PC-3 (cell line): ENCODE results near the gene TTC7B. TPM values are rescaled to one million over a fixed set of nuclear protein-coding genes. Genes with fewer than 3 reads are reported as not detected.

ENCODE experiments used
- ATAC-seq: fragments of 200-7000 bp; cut with Tn5 transposase; 2 replicates; pipeline ENCODE4 v1.9.1; 2020; ENCODE audit warnings: mild to moderate bottlenecking, moderate library complexity
- BruUV-seq: library from RNA; stranded (reverse); fragments of 400-500 nt; replicated peaks from 2 replicates; lab custom pipeline; 2021; lab: Mats Ljungman, UMichigan
- CTCF ChIA-PET: fragments of 300-600 bp; sonication (Branson Sonifier 250); formaldehyde crosslinking; loops from one replicate; lab custom pipeline; 2022; ENCODE audit warnings: antibody characterized with exemption; lab: Charles Lee
- POLR2A ChIA-PET: fragments of 300-600 bp; sonication (Branson Sonifier 250); formaldehyde crosslinking; loops from one replicate; lab custom pipeline; 2022; ENCODE audit warnings: antibody characterized with exemption; ENCODE audit not compliant: unreplicated experiment; lab: Charles Lee
- DNase-seq: peaks from one replicate; pipeline ENCODE4 v3.0.0-alpha.2; 2015
- H2AFZ ChIP-seq: fragments of 300-600 bp; sonication (generic); 2 replicates; pipeline ENCODE4 v1.6.0; 2016; ENCODE audit warnings: antibody characterized with exemption, low read length
- H3F3A ChIP-seq: fragments of 300-600 bp; sonication (generic); one replicate; pipeline ENCODE4 v1.6.0; 2017; ENCODE audit warnings: antibody characterized with exemption, low read length, control low read depth, mild to moderate bottlenecking; ENCODE audit not compliant: unreplicated experiment
- H3K27ac ChIP-seq: fragments of 300-600 bp; sonication (generic); 2 replicates; pipeline ENCODE4 v1.5.1; 2016; ENCODE audit warnings: mild to moderate bottlenecking, low read length
- H3K27me3 ChIP-seq: fragments of 300-600 bp; sonication (generic); 2 replicates; pipeline ENCODE4 v1.6.1; 2016; ENCODE audit warnings: low read length, mixed read lengths
- H3K36me3 ChIP-seq: fragments of 300-600 bp; sonication (generic); 2 replicates; pipeline ENCODE4 v1.6.1; 2016; ENCODE audit warnings: low read depth, mixed run types, low read length, mixed read lengths
- H3K4me1 ChIP-seq: fragments of 300-600 bp; sonication (generic); 2 replicates; pipeline ENCODE4 v1.5.1; 2016; ENCODE audit warnings: low read length; ENCODE audit not compliant: insufficient read depth
- H3K4me2 ChIP-seq: fragments of 300-600 bp; sonication (generic); 2 replicates; pipeline ENCODE4 v1.6.0; 2016; ENCODE audit warnings: low read length
- H3K4me3 ChIP-seq: fragments of 300-600 bp; sonication (generic); 2 replicates; pipeline ENCODE4 v1.5.1; 2016; ENCODE audit warnings: mild to moderate bottlenecking, low read length, mixed read lengths
- H3K79me2 ChIP-seq: fragments of 300-600 bp; sonication (generic); 2 replicates; pipeline ENCODE4 v1.6.1; 2017; ENCODE audit warnings: low read length, mixed read lengths
- H3K9ac ChIP-seq: fragments of 300-600 bp; sonication (generic); 2 replicates; pipeline ENCODE4 v1.6.0; 2016; ENCODE audit warnings: mild to moderate bottlenecking, low read length
- H3K9me2 ChIP-seq: fragments of 300-600 bp; sonication (generic); replicated peaks from 2 replicates; pipeline ENCODE4 v1.6.1; 2016; ENCODE audit warnings: mixed run types, low read length, mixed read lengths
- H3K9me3 ChIP-seq: fragments of 300-600 bp; sonication (generic); 2 replicates; pipeline ENCODE4 v1.6.1; 2016; ENCODE audit warnings: low read length, mixed read lengths
- H4K20me1 ChIP-seq: fragments of 300-600 bp; sonication (generic); 2 replicates; pipeline ENCODE4 v1.6.1; 2016; ENCODE audit warnings: low read length, mixed read lengths
- EZH2 ChIP-seq: fragments of 300-600 bp; sonication (generic); IDR thresholded peaks from one replicate; pipeline ENCODE4 v1.6.1; 2017; ENCODE audit warnings: antibody characterized with exemption, mild to moderate bottlenecking, low read length; ENCODE audit not compliant: unreplicated experiment
- EZH2phosphoT487 ChIP-seq: fragments of 300-600 bp; sonication (generic); IDR thresholded peaks from 2 replicates; pipeline ENCODE4 v1.6.1; 2018; ENCODE audit warnings: mild to moderate bottlenecking, antibody characterized with exemption, low read length, borderline replicate concordance
- intact Hi-C: fragments of 100-400 bp; cut with micrococcal nuclease; formaldehyde crosslinking; loops from 2 replicates; pipeline ENCODE4 v1.9.0; 2023
- total RNA-seq: library from RNA; depleted of rRNA; stranded (reverse); fragments of >200 nt; gene quantifications from 2 replicates; pipeline ENCODE4 v1.2.3, GENCODE V29; 2014
- TF ChIP-seq, protein P1 (sequence below): fragments of 300-600 bp; sonication (generic); conservative IDR thresholded peaks from 2 replicates; pipeline ENCODE4 v1.5.1; 2017; ENCODE audit warnings: antibody characterized with exemption, low read depth, mild to moderate bottlenecking, low read length

Gene TTC7B
- total RNA-seq, 1 experiment from 2014 or later: 45.6 TPM

DNA sequence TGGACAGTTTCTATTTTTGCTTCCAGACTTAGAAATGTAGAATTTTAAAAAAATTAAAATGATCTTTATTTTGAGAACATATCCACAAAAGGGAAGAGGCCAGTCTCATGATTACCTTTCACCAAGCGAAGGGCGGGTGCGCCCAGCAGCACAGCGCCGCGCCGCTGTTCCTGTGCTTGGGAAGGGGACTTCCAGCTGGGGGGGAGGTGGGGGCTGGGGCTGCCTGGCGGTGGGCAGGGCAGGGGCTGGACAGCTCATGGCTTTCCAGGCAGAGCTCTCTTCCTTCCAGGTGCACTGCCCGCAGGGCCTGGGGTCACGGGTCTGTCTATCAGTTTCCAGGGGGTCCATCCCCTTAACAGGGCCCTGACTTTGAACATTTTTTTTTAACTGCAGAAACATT lies 199.9 kb downstream of the TTC7B start:
- Histone ChIP-seq H3K79me2 (no peaks in the 10 kb centered on the region), H3K9me2 (no peaks in the 10 kb centered on the region), H3K4me3 (no peak overlapping the region), H4K20me1 (no peaks in the 10 kb centered on the region), H3K9me3 (no peaks in the 10 kb centered on the region), H3K27ac (no peak overlapping the region), H2AFZ (no peak overlapping the region), H3K4me2 (no peak overlapping the region), H3K9ac (no peak overlapping the region), H3K27me3 (no peaks in the 10 kb centered on the region), H3K4me1 (no peaks in the 10 kb centered on the region), H3F3A (no peaks in the 10 kb centered on the region), H3K36me3 (no peaks in the 10 kb centered on the region)
- ATAC-seq: no peak
- intact Hi-C loops: no loop called here
- TF ChIP-seq, protein P1, sequence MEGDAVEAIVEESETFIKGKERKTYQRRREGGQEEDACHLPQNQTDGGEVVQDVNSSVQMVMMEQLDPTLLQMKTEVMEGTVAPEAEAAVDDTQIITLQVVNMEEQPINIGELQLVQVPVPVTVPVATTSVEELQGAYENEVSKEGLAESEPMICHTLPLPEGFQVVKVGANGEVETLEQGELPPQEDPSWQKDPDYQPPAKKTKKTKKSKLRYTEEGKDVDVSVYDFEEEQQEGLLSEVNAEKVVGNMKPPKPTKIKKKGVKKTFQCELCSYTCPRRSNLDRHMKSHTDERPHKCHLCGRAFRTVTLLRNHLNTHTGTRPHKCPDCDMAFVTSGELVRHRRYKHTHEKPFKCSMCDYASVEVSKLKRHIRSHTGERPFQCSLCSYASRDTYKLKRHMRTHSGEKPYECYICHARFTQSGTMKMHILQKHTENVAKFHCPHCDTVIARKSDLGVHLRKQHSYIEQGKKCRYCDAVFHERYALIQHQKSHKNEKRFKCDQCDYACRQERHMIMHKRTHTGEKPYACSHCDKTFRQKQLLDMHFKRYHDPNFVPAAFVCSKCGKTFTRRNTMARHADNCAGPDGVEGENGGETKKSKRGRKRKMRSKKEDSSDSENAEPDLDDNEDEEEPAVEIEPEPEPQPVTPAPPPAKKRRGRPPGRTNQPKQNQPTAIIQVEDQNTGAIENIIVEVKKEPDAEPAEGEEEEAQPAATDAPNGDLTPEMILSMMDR: no peak
- TF ChIP-seq EZH2 (no peak), EZH2phosphoT487 (no peak)
- CTCF ChIA-PET: no interaction called here
- no peak for DNase-seq
- POLR2A ChIA-PET: no interaction called here
- BruUV-seq: no TSS peak

DNA sequence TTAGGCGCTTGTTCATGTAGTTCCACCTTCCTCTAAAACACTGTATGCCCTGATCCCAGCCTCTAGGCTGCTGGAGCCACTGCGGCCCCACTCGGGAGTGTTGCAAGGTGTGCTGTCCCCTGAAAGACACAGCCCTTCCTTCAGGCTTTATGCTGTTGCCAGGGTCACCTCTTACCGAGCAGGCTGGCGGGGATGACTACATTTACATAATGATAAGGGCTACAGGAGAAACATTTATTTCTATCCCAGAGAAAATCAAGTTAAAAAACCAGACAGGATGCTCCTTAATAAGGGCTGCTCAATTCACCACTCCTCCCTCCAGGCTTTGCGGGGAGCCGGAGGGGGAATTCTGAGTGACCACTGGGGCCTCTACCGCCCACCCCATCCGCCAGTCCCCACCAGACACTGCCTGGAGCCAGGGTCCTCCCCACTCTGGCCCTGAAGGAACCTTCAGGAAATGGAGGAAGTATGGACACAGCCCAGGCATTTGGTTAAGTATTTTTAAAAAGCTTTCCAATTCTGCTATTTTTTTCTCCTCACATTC lies 200.6 kb downstream of the TTC7B start:
- DNase-seq (no peak), ATAC-seq (no peak)
- H3K4me3 ChIP-seq: no peak overlapping the region
- H4K20me1 ChIP-seq: no peaks in the 10 kb centered on the region
- intact Hi-C loops: no loop called here
- H3K79me2 ChIP-seq: no peaks in the 10 kb centered on the region
- no peaks in the 10 kb centered on the region for H3K27me3 ChIP-seq
- no peaks in the 10 kb centered on the region for H3K9me3 ChIP-seq
- H3K4me2 ChIP-seq: no peak overlapping the region
- no TSS peak for BruUV-seq
- ChIA-PET CTCF (no interaction called here), POLR2A (no interaction called here)
- H3K4me1 ChIP-seq: no peaks in the 10 kb centered on the region
- H3K27ac ChIP-seq: no peak overlapping the region
- no peak overlapping the region for H2AFZ ChIP-seq
- no peaks in the 10 kb centered on the region for H3K36me3 ChIP-seq
- TF ChIP-seq, protein P1: no peak
- TF ChIP-seq EZH2 (no peak), EZH2phosphoT487 (no peak)
- H3F3A ChIP-seq: no peaks in the 10 kb centered on the region
- no peak overlapping the region for H3K9ac ChIP-seq
- no peaks in the 10 kb centered on the region for H3K9me2 ChIP-seq

DNA sequence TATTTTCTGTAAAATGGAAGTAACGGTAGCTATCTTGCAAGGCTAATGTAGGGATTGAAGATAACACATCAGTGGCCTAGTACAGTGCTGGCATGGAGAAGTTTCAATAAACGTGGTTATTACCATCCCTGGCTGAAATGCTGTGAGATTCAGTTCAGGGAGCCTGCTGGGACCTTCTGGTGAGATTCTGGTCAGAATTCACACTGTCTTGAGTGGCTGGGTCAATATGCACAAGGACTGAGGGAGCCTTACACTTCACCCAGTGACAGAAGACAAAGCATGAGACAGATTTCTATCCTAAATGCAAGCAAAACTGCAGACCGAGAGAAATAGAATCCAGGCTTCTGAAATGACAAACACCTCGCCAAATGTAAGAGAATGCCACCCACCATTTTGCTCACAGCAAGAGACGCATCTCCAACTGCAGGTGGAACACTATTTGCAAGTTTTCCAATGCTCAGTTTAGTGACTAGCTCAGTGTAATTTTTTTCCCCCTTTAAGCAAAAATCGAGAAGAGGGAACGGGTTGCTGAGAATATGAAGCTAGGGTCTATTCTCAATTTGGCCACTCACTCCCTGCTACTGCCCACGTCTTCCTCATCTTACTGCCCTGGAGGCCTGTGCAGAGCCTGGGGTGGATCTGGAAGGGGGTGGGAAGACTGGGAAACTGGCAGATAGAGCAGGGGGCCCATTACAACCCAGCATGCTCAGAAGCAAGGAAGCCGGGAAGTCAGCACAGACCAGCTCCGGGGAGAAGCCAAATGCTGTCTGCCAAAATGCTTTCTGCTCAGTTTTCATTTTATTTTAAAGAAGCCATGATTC lies 201.3 kb downstream of the TTC7B start:
- no peaks in the 10 kb centered on the region for H4K20me1 ChIP-seq
- ATAC-seq (no peak), DNase-seq (no peak)
- TF ChIP-seq, protein P1: no peak
- no peak for TF ChIP-seq EZH2
- TF ChIP-seq EZH2phosphoT487: no peak
- H3K4me1 ChIP-seq: no peaks in the 10 kb centered on the region
- no peaks in the 10 kb centered on the region for H3F3A ChIP-seq
- no peak overlapping the region for H3K4me2 ChIP-seq
- ChIA-PET POLR2A (no interaction called here), CTCF (no interaction called here)
- H2AFZ ChIP-seq: no peak overlapping the region
- H3K27ac ChIP-seq: no peak overlapping the region
- no peaks in the 10 kb centered on the region for H3K9me3 ChIP-seq
- no peak overlapping the region for H3K9ac ChIP-seq
- intact Hi-C loops: no loop called here
- no peaks in the 10 kb centered on the region for H3K9me2 ChIP-seq
- no peaks in the 10 kb centered on the region for H3K79me2 ChIP-seq
- H3K27me3 ChIP-seq: no peaks in the 10 kb centered on the region
- no peaks in the 10 kb centered on the region for H3K36me3 ChIP-seq
- BruUV-seq: no TSS peak
- no peak overlapping the region for H3K4me3 ChIP-seq
